ENCODE data around the gene SLC35A3.

- no peak for TF ChIP-seq EP300 (IDR thresholded peaks at IDR 0.05)
- no peak for TF ChIP-seq POLR2A (IDR thresholded peaks at IDR 0.05)
- no peak for TF ChIP-seq CTCF (IDR thresholded peaks at IDR 0.05)
- no peak for TF ChIP-seq POLR2AphosphoS5 (IDR thresholded peaks at IDR 0.05)
Observed at GRCh38 chr1:99968214-99968613, 1.6 kb upstream of the SLC35A3 start.

Measured in gastroesophageal sphincter (tissue), 3 donors.